HPDE6-E6E7 (cell line): Measurements from ENCODE around the gene ASMTL.
"Not testable (repeated sequence)": the region's sequence is repeated elsewhere in the genome, so short reads cannot be mapped to it uniquely, and the experiment has no call there.

Experiments
- DNase-seq: peaks from one replicate; pipeline ENCODE4 v3.0.0; 2011; ENCODE audit warnings: missing footprints; ENCODE audit errors: extremely low spot score

ASMTL gene, protein sequence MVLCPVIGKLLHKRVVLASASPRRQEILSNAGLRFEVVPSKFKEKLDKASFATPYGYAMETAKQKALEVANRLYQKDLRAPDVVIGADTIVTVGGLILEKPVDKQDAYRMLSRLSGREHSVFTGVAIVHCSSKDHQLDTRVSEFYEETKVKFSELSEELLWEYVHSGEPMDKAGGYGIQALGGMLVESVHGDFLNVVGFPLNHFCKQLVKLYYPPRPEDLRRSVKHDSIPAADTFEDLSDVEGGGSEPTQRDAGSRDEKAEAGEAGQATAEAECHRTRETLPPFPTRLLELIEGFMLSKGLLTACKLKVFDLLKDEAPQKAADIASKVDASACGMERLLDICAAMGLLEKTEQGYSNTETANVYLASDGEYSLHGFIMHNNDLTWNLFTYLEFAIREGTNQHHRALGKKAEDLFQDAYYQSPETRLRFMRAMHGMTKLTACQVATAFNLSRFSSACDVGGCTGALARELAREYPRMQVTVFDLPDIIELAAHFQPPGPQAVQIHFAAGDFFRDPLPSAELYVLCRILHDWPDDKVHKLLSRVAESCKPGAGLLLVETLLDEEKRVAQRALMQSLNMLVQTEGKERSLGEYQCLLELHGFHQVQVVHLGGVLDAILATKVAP

DNA sequence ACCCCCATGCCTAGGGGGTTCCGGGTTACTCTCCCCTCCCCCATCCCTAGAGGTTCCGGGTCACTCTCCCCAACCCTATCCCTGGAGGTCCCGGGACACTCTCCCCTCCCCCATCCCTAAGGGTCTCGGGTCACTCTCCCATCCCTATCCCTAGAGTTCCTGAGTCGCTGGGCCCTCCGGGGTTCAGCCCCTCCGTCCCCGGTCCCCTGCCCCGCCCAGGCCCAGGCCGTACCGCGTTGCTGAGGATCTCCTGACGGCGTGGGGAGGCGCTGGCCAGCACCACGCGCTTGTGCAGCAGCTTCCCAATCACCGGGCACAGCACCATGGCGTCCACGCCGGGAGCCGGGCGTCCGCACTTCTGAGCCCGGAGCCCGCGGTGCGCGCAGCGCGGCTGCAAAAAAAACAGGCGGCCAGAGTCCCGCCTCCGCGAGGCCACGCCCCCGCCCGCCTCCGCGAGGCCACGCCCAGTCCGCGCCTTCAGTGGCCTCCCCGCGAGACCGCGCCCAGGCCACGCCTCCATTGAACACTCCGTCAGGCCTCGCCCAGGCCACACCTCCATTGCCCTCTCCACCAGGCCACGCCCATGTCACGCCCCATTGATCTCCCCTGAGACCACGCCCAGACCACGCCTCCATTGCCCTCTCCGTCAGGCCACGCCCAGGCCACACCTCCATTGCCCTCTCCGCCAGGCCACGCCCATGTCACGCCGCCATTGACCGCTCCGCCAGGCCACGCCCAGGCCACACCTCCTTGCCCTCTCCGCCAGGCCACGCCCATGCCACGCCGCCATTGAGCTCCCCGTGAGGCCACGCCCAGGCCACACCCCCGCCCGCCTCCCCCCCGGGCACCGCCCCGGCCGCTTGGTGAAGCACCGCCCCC, at the start of gene ASMTL:
Gene ASMTL (minus strand): TSS at position 394 of the 879 bp plus-strand sequence. CDS start 69 bp downstream, at position 325.
- peak; percentile 57 for DNase-seq

DNA sequence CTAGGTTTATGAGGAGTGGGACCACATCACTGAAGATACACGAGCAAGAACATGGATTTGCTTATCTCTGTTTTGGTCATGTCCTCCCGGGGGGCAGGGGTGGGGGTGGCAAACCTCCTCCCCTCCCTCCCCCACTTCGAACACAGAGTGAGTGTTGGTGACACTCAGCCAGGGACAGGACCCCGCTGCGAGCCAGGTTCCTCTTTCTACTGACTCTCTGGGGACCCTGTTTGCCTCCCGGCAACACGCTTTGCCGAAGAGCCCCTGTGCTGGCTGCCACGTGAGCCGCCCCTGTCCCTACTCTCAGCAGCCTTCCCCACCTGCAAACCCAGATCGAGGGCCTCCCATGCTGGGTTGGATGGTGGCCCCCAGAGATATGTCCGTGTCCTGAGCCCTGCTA, 49.5 kb upstream of the ASMTL start:
- no peak for DNase-seq

DNA sequence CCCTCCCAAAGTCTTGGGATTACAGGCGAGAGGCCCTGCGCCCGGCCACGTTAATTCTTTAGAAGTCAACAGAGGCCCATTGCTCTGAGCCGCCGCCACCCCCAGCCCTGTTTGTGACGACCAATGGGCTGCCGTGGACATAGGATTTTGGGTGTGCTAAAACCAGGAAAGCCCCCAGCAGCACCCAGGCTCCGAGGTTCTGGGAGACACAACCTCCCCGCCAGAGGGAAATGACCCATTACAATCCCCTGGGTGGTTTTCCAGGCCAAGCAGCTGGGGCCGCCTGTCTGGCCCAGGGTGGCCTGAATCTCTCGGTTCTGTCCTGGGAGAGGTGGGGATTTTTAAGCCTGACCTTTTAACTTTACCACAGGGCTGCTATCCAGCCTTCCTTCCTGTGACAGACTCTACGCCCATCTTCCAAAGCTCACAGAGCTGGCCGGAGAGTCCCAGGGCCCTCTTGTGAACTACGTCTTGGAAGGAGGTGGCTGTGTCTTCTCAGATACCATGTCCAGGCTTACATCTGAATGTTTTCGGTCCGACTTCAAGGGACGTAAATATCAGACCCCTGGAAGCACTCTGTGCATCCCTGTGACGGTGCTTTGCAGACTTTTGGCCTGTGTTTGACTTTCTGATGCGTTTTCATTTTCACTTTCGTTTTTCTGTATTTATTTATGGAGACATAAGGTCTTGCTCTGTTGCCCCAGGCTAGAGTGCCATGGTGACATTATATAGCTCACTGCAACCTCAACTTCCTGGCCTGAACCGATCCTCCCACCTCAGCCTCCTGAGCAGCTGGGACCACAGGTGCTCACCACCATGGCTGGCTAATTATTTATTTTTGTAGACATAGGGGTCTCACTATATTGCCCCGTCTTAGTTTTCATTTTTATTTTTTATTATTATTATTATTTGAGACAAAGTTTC, 48.3 kb upstream of the ASMTL start:
- no peak for DNase-seq

DNA sequence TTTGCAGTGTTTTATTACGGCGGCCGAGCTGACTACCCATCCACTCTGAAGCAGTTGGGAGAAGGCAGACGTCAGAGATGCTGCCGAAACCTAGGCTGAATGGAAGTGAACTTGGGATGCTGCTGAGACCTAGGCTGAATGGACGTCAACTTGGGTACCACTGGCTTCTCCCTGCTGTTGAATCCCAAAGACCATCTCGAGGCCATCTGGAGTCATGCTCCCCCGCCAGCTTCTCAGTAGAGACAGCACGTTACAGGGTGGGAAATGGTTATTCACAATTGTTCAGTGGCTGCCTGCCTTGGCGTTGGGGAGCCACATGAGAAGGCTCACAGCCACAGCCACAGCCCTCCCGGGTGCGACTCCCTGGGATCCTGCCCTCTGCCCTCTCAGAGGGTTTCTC, 43.4 kb upstream of the ASMTL start:
- no peak for DNase-seq

DNA sequence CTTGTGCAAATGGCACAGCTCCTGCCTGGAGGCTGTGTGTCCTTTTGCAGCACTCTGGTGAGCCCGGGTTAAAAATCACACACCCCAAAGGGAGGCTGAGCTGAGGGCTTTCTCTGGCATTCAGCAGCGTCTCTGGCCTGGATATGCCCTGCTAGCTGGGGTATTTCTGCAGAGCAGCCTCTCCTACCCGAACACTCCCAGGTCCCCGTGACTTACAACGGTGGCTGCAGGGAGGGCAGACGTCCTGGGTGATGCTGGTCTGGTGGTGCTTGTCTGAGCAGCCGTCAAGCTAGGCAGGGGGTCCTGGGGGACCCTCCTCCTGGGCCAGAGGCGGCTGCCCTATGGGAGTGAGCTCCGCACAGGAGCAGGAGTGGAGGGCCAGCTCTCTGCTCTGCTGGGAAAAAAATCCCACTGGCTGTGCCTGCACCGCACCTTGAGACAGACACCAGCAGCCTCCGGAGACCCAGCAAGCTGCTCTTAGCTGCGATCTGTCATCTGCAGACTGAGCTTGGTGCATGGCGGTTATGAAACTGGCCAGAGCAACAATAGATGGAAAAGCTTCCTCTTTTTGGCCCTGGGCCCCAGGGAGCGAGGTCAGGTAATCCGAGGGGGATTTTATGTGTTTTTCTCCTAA, 41.3 kb upstream of the ASMTL start:
- DNase-seq = no peak

DNA sequence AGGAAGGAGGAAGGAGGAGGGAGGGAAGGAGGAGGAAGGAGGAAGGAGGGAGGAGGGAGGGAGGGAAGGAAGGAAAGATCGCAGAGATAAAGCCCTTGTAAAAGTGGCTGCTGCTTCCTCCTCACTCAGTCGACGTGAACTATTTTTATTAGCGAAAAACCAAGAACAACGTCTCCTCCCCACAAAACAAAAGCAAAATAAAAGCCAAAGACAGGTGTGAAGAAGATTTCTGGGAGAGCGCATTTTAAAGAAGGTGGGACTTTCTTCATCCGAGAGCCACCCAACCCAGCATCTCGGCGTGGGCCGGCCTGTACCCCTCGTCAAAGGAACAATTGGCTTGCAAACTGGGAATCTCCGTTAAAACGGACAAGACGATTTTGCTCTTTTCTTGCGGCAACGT, 40.7 kb upstream of the ASMTL start:
- no peak for DNase-seq

DNA sequence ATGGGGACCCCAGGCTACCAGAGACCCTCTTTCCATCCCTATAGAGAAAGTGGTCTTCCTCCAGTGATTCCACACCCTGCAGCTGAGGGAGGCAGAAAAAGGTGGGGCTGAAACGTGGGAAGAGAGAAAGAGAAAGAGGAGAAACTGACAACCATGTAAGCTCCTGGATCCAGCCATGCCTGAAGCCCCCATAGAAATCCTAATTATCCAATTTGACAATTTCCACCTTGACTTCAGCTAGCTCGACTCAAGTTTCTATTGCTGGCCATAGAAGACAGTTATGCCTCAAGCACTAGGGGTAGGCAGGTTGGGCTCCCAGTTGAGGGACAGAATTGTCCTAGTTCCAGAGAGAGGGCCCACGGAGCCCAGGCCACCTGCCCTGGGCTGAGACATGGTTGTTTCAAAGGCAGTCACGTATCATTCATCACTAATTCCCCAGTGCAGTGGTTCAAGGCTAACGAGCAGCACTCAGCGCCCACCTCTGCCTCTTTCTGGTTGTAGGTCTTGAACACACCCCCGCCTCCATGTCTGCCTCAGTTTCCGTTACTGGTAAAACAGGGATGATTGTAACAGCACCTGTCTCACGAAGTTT, 39.8 kb upstream of the ASMTL start:
- no peak for DNase-seq

DNA sequence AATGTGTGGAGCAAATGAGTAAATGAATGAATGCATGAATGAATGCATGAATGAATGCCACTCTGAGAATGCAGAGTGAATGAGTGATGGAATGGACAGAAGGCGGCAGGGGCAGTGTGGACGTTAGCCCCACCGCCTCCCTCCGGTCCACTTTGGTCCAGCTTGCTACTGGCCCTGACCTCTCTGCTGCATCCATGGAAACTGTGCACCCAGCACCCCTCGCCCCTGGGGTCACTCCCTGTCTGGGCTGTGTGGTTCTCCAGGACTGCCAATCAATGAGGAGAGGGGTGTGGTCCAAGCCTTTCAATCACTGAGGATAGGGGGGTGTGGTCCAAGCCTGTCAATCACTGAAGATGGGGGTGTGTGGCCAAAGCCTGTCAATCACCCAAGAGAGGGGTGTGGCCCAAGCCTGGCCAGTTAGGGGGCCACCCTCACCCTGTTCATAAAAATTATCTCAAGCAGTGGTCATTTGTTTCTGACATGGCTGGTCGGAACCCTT, 39.2 kb upstream of the ASMTL start:
- DNase-seq = no peak

DNA sequence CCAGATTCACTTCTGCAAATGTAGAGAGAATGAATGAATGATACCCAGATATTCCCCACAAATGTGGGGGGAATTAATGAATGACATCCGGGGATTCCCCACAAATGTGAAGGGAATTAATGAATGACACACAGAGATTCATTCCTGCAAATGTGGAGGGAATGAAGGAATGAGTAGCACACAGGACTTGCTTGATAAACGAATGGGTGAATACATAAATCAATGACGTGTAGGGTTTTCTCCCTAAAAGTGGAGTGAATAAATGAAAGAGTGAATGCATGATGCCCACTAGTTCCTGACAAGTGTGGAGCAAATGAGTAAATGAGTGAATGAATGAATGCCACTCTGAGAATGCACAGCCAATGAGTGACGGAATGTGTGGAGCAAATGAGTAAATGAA, 38.5 kb upstream of the ASMTL start:
- not testable (repeated sequence) for DNase-seq

DNA sequence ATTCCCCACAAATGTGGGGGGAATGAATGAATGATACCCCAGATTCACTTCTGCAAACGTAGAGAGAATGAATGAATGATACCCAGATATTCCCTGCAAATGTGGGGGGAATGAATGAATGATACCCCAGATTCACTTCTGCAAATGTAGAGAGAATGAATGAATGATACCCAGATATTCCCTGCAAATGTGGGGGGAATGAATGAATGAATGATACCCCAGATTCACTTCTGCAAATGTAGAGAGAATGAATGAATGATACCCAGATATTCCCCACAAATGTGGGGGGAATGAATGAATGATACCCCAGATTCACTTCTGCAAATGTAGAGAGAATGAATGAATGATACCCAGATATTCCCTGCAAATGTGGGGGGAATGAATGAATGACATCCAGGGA, 38.0 kb upstream of the ASMTL start:
- not testable (repeated sequence) for DNase-seq

DNA sequence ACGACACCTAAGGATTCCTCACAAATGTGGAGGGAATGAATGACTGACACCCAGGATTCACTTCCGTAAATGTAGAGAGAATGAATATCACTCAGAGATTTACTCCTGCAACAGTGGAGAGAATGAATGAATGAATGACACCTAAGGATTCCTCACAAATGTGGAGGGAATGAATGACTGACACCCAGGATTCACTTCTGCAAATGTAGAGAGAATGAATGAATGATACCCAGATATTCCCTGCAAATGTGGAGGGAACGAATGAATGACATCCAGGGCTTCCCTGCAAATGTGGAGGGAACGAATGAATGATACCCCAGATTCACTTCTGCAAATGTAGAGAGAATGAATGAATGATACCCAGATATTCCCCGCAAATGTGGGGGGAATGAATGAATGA, 36.6 kb upstream of the ASMTL start:
- not testable (repeated sequence) for DNase-seq

DNA sequence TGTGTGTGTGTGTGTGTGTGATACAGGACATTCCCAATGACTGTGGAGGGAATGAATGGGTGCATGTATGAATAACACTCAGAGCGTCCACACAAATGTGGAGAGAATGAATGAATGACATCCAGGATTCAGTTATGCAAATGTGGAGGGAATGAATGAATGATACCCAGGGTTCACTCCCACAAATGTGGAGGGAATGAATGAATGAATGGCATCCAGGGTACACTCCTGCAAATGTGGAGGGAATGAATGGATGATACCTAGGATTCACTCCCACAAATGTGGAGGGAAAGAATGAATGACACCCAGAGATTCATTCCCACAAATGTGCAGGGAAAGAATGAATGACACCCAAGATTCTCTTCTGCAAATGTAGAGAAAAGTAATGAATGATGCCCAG, 36.0 kb upstream of the ASMTL start:
- DNase-seq = no peak

DNA sequence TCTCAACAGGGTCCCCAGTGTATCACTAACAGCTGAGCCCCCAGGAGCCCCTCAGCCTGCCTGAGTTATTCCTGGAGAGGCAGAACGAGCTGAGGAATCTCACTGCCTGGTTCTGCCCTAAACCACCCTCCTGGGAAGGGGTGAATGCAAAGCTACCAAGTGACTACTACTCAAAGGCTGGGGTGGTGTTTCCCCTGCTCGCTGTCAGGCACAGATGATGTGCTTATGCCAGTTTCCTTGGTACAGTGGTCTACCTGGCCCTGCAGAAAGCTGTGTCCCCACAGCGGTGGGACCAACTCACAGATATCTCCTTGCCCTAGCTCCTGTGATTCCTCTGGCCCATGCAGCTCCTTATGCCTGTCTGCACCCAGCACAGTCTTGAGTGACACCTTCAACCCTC, 35.4 kb upstream of the ASMTL start:
- DNase-seq = no peak

DNA sequence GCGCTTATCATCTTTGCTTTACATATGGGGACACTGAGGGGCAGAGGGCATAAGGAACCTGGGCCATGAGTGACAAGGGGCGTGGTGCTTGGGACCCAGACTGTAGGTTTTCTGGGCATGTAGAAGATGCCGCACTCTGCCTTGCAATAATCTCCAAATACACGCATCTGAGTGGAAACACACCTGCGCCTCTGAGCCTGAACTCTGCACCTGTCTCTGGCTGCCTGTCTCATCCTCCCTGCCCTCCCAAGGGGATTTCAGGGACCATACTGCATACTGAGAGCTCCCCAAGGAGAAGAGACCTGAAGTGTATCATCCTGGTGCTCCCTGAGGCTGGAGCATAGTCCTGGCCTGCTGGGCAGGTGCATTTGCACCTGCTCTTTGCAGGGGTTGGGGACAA, 34.7 kb upstream of the ASMTL start:
- DNase-seq = no peak

DNA sequence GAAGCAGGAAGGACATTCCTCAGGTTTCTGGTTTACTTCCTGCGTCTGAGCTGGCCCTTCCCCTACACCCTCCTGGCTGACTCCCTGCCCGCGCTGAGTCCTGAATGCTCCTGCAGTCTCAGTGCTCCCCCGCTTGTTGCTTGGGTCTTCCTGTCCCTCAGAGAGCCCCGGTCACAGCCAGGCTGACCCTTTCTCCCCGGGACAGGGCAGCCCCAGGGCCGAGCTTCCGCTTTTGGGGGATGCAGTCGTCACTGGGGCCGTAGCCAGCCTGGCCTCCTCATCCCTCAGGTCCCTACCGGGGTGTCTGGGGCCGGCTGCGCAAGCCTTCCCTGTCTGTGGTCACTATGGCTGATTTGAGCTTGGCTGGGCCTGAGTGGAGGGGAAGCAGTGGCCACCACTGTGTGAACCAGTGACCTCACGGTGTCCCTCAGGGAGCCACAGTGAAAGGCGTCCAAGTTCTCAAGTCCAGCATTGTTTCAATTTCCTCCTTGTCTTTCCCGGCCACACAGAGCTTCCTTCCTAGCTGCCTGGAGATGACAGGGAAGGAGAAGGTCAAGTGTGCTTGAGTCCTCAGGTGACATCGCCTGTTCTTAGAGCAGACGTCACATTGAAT, 34.1 kb upstream of the ASMTL start:
- no peak for DNase-seq

DNA sequence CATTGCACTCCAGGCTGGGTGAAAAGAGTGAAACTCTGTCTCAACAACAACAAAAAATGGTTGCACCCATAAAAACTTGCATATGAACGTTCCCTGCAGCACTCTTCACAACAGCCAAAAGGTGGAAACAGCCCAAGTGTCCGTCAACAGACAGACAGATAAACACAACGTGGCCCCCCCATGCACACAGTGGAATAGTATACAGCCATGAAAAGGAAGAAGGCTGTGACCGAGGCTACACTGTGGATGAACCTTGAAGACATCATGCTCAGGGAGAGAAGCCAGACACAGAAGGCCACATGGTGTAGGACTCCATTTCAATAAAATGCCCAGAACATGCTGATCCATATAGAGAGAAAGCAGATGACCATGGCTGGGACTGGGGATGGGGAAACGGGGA, 33.5 kb upstream of the ASMTL start:
- DNase-seq = no peak

DNA sequence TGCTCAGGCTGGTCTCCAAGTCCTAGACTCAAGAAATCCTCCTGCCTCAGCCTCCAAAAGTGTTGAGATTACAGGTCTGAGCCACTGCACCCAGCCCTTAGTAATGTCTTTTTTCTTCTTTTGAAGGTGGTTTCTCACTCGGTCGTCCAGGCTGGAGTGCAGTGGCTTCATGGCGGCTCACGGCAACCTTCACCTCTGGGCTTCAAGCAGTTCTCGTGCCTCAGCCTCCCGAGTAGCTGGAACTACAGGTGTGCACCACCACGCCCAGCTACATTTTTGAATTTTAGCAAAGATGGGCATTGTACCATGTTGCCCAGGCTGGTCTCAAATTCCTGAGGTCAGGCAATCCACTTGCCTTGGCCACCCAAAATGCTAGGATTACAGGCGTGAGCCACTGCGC, 32.3 kb upstream of the ASMTL start:
- DNase-seq = no peak

DNA sequence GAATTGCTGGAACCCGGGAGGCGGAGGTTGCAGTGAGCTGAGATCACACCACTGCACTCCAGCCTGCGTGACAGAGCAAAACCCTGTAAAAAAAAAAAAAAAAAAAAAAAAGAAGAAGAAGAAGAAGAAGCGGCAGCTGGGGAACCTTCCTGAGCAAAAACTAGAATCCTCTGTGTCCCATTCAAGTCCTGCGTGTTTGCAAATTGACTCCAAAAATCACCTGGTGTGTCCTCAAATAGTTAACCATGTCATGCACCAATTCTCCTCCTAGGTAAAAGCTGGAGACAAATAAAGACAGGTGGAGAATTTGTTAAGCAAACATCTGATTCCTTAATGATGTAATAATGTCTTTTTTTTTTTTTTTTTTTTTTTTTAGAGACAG, 31.9 kb upstream of the ASMTL start:
- DNase-seq = no peak

DNA sequence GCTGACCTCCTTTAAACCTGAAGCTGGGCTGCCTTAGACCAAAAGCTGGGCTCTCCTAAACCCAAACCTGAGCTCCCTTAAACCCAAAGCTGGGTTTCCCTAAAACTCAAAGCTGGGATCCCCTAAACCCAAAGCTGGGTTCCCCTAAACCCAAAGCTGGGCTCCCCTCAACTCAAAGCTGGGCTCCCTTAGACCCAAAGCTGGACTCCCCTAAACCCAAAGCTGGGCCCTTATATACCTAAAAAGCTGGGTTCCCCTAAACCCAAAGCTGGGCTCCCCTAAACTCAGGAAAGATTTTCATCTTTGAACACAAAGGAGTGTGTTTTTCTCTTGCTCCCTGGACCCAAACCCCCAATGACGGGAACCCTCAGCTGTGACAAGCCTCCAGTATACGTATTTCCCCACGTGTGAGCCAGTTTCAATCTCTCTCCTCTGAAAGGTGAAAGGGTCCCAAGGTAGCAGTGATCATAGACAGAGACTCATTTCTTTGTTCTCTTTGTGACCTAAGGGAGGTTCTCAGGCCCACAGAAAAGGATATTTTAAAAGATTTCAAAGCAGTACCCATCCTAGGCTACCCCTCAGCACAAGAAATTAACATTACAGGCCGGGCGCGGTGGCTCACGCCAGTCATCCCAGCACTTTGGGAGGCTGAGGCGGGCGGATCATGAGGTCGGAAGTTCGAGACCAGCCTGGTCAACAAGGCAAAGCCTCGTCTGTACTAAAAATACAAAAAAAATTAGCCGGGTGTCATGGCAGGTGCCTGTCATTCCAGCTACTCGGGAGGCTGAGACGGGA, 31.3 kb upstream of the ASMTL start:
- DNase-seq = no peak
